ENCODE results near the gene TOB2. TPM values are rescaled to one million over a fixed set of nuclear protein-coding genes. Genes with fewer than 3 reads are reported as not detected.
A peak's percentile ranks its signal among the peaks of the same experiment; 100 is the strongest.

Gene TOB2
- total and polyA plus RNA-seq, 8 donors, result 38.9 to 62.6 (median 48.3) TPM

GRCh38 chr22:41417622-41418390 lies 28.8 kb downstream of the TOB2 start:
- Histone ChIP-seq H3K9me3 (no peaks in the 10 kb centered on the region), H3K36me3 (peaks cover 0 to 1% of the 10 kb centered on the region in 2 donors), H3K4me3 (no peak overlapping the region), H3K27me3 (no peaks in the 10 kb centered on the region), H3K4me1 (peaks cover 19 to 41% of the 10 kb centered on the region in 2 donors), H3K27ac (peak overlapping the region; percentile 61 to 65)
- DNase-seq (peak in 2 of 4 donors; percentile 86 to 93), ATAC-seq (peak; percentile 66)
- TF ChIP-seq CTCF (IDR thresholded peaks at IDR 0.05), result no peak
- intact Hi-C loops (cut with DNase I), result no loop called here

GRCh38 chr22:41415554-41415953 lies 31.0 kb downstream of the TOB2 start:
- intact Hi-C loops (cut with DNase I), result no loop called here
- H3K4me3 ChIP-seq, result peak overlapping the region in 1 of 2 donors; percentile 91
- no peak for ATAC-seq
- H3K9me3 ChIP-seq, result no peaks in the 10 kb centered on the region
- H3K27ac ChIP-seq, result no peak overlapping the region
- no peak for DNase-seq
- H3K4me1 ChIP-seq, result peaks cover 29 to 62% of the 10 kb centered on the region in 2 donors
- H3K36me3 ChIP-seq, result no peaks in the 10 kb centered on the region
- TF ChIP-seq CTCF (IDR thresholded peaks at IDR 0.05), result no peak
- H3K27me3 ChIP-seq, result no peaks in the 10 kb centered on the region

- H3K36me3 ChIP-seq, result no peaks in the 10 kb centered on the region
- H3K27ac ChIP-seq, result peak overlapping the region; percentile 57 to 65
- intact Hi-C loops (cut with DNase I), result no loop called here
- no peak for TF ChIP-seq CTCF (IDR thresholded peaks at IDR 0.05)
- H3K27me3 ChIP-seq, result no peaks in the 10 kb centered on the region
- H3K4me3 ChIP-seq, result no peak overlapping the region
- peaks cover 16 to 43% of the 10 kb centered on the region in 2 donors for H3K4me1 ChIP-seq
- ATAC-seq, result no peak
- DNase-seq, result no peak
- no peaks in the 10 kb centered on the region for H3K9me3 ChIP-seq
These were observed 35.4 kb downstream of the TOB2 start for GRCh38 chr22:41411021-41411851.

- Histone ChIP-seq H3K27ac (peak overlapping the region; percentile 23 to 65), H3K4me3 (no peak overlapping the region), H3K36me3 (no peaks in the 10 kb centered on the region), H3K4me1 (peaks cover 16 to 35% of the 10 kb centered on the region in 2 donors), H3K9me3 (no peaks in the 10 kb centered on the region), H3K27me3 (no peaks in the 10 kb centered on the region)
- intact Hi-C loops (cut with DNase I), result no loop called here
- peak in 2 of 4 donors; percentile 78 to 79 for DNase-seq
- no peak for TF ChIP-seq CTCF (IDR thresholded peaks at IDR 0.05)
- peak; percentile 58 for ATAC-seq
These were observed 36.3 kb downstream of the TOB2 start for GRCh38 chr22:41410311-41410751.

- intact Hi-C loops (cut with DNase I), result loop anchor here in 1 of 2 donors (10.0 kb wide), 1 partner anchor 116 kb away; no protein-coding TSS in a partner anchor
- H3K4me3 ChIP-seq, result no peak overlapping the region
- ATAC-seq (no peak), DNase-seq (no peak)
- H3K9me3 ChIP-seq, result no peaks in the 10 kb centered on the region
- H3K27ac ChIP-seq, result no peak overlapping the region
- TF ChIP-seq CTCF (IDR thresholded peaks at IDR 0.05), result no peak
- H3K36me3 ChIP-seq, result no peaks in the 10 kb centered on the region
- no peaks in the 10 kb centered on the region for H3K27me3 ChIP-seq
- H3K4me1 ChIP-seq, result peaks cover 13 to 30% of the 10 kb centered on the region in 2 donors
These were observed 37.9 kb downstream of the TOB2 start for GRCh38 chr22:41408665-41409064.

Measured in left lung (tissue), 10 donors.